ENCODE data around the gene ELAPOR1.
"Not testable (repeated sequence)": the region's sequence is repeated elsewhere in the genome, so short reads cannot be mapped to it uniquely, and the experiment has no call there.

The ELAPOR1 gene

DNA sequence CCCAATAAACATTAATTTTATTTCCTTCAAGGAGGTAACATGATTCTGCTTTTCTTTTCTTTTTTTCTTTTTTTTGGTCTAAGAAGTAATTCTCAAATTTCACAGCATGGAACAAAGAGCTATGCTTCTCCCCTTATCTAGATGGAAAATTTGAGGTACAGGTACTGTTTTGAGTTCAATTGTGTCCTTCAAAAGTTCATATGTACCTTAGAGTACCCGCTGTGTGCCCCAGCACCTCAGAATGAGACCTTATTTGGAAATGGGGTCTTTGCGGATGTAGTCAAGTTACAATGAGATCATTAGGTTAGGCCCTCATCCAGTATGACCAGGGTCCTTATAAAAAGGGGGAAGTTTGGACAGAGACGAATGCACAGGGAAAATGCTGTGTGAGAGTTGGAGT is 22.0 kb downstream of the ELAPOR1 start:
- no peak for DNase-seq (ENCODE audit: low spot score)

DNA sequence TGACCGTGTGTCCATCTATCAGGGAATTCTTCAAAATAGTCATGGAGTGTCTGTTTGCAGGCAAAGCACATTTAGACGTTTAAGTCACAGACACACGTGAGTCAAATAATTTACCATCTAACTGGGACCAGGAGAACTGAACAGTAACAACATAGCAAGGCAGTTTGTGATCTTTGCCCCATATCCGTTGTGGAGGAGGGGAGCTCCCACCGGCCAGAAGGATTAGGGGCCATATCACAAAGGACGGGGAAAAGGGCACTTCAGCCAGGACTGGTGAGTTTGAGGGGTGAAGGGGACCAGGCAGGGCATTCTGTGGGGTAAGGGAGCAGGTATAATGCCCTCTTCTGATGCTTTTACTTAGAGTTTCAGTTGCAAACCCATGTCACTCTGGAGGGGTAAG is 22.9 kb downstream of the ELAPOR1 start:
- no peak for DNase-seq (ENCODE audit: low spot score)

DNA sequence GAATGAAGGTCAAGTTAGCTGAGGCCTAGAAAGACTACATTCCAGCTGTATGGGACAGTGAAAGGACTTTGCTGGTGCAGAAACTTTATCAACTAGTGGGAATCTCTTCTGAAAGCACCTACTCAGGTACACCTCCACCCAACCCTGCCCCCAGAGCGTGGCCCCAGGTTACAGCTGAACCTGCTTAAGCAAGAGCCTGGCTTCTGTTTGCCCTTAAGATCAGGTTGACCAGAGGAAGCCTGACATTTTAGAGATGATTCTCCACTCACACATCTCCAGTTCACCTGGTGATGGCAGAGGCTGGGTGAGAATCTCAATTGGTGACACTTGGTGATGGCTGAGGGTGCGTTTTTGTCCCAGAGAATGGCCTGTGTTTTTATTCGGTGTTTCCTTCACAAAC is 24.0 kb downstream of the ELAPOR1 start:
- no peak for DNase-seq (ENCODE audit: low spot score)

DNA sequence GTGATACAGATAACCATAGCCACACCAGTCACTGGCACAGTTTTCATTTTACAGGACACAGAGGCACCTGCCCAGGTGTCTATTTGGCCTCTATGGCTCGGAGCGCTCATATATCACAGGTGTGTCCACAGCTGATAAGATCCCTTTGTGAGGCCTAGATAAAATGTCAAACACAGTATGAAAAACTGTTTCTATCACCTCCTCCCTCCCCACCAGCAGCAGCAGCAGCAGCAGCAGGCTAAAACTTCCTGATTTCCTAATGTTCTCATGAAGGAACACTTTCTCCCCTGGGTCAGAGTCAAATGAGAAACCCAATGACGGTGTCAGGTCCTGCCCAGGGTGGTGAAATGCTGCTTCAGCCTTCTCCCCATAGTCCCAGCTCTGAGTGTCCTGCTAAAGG is 24.4 kb downstream of the ELAPOR1 start:
- DNase-seq (ENCODE audit: low spot score), result no peak

DNA sequence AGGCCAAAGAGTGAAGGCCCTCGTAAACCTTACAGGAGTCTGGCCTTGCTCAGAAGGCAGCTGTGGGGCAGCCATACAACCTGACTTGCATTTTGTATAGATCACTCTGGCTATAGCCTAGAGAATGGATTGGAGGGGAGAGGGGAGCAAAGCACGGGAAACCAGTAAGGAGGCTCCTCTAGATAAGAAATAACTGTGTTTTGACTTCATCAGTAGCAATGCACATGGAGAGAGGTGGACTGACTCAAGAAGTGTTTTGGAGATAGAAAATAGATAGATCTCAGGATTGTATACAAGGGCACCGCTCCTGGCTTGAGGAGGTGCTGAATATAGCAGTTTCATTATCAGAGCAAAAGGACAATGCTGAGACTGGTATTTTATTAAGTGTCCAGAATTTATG is 26.5 kb downstream of the ELAPOR1 start:
- DNase-seq (ENCODE audit: low spot score), result no peak

DNA sequence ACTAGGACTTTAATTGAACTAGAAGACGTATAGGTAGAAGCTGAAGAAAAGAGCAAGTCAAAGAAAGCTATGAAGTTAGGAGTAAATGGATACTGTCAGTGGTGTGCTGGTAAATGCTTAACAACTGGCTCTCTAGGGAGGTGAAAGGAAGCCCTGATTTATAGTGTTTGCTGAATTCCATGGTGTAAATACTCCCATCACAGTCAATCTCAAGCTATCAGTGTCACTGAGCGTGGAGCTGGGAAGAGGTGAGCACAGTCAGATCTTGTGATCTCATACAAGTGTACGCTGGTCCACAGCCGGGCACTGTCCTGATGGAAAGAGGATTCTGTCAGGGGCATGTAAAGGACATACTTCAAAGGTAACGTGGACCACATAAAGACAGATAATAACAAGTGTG is 28.3 kb downstream of the ELAPOR1 start:
- no peak for DNase-seq (ENCODE audit: low spot score)

DNA sequence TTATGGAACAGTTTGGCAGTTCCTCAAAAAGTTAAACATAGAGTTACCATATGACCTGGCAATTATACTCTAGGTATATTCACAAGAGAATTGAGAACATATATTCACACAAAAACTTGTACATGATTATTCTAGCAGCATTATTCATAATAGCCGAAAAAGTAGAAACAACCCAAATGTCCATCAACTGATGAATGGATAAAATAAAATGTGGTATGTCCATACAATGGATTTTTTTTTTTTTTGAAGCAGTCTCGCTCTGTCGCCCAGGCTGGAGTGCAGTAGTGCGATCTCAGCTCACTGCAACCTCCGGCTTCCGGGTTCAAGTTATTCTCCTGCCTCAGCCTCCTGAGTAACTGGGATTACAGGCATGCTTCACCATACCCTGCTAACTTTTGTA is 28.8 kb downstream of the ELAPOR1 start:
- not testable (repeated sequence) for DNase-seq (ENCODE audit: low spot score)

DNA sequence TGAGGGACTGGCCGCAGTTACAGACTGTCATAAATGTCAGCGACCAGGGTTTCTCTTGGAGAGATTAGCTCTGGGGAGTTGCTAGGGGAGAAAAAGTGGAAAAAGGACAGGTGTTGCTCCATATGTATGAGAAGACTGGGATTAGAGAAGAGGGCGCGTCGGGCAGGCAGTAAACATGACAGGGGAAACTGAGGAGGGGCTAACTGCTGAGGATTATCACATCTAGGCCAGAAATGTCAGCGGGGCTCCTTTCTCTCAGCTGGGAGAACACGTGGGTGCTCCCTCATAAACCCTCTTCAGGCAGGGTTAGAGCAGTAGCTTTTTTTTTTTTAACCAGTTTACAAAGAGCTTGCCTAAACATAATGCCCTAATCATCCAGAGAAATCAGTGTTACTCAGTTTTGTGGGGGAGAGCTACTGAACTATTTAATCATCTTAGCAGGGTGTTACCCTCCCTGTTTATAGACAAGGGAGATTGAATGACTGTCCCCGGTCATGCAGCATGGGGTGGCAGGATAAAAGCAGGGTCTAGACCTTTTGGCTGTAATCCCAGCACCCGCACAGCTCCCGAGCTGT is 35.2 kb downstream of the ELAPOR1 start:
- no peak for DNase-seq (ENCODE audit: low spot score)

DNA sequence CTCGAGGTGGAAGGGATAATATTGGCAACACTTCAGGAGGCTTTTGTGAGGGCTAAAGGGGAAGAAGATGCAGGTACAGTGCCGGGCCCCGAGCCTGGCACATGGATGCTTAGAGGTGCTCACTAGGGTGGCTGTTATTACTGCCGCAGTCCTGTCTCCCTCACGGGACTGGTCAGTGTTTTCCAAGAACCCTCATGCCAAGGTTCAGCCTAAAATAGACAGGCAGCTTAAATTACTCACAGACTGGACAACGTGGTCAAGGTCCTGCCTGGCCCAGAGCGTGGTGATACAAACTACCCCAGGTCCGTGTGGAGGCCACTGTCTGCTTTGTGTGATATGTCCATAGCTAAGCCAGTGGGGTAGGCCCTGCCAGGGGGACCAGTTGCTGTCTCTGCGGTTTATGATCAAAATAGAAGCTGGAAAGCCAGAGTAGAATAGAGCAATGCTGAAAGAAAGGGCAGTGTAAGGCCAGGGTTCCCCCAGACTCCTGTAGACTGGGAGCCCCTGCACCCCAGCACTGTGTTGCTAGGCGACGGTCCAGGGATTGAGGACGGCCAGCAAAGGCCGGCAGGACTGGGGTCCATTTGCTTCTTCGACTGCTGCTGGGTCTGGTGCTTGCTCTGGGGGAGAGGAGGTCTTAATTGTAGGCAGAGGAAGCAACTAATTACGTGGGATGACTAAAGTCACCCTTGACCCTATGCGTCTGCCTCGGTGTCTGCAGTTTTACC is 36.1 kb downstream of the ELAPOR1 start:
- no peak for DNase-seq (ENCODE audit: low spot score)

DNA sequence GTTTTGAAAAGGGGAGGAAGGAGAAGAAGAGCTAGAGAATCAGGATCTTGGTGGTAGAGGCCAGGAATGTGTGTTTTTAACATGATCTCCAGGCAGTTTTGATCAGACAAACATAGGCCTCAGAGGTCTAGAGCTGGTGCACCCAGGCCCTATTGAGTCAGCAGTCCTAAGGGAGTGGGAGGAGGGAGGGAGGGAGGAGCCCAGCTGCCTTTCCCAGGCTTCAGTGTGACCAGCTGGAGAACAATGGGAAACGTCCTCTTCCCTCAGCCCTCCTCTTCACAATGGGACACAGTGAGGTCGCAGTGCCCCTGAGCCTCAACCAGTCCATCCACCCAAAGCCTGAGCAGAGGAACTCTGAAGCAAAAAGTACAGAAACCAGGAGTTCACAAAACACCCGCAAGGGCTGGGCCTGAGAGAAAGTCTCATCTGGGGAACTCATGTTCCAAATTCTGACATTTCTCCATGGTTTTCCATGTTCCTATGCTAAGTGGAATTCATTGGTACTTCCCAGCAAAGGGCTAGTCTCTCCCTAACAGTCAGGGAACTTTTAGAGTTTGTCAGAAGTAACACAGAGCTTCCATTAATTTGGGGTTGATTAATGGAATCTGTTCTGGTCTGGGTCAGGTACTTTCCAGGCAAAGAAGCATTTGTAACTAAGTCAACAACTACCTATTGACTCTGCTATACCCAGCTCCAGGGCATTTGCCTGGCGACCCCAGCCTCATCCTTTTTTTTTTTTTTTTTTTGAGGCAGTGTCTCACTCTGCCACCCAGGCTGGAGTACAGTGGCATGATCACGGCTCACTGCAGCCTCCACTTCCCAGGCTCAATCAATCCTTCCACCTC is 37.5 kb downstream of the ELAPOR1 start:
- DNase-seq (ENCODE audit: low spot score), result peak; percentile 71

DNA sequence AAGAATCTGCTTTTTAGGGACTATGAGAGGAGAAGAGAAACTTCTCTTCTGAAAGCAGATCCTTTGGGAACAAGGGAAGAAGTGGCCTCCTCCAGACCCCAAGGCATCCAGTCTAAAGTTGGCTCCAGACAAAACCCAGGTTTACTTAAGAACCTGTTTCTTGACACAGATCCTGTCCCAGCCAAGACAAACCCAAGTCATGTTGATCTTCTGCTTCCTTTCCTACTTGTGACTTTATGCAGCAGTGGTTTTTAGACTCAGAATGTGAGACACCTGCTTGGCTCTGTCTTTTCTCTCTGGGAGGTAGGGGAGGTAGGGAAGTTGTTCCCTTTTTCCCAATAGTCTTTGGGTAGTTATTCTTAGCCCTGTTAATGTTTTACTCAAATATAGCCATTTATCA is 38.3 kb downstream of the ELAPOR1 start:
- DNase-seq (ENCODE audit: low spot score), result no peak

DNA sequence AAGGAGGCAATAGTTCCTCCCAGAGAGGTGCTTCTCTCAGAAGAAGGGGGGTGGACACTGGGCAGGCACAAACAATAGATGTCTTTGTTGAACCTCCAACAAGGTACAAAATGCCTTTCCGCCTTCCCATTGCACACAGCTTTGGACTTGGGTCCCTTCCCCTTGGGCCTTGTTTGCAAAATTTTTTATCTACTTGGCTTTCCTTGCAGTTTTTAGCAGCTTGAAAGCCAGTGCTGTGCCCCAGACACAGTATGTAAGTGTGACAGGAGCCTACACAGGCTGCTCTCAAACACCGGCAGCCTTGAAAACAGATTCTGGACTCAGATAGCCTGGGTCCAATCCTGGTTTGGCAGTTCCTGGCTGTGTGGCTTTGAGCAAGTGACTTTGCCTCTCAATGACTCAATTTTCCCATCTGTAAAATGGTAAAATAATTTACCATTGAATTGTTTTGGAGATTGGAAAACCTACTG is 43.0 kb downstream of the ELAPOR1 start:
- DNase-seq (ENCODE audit: low spot score), result no peak

DNA sequence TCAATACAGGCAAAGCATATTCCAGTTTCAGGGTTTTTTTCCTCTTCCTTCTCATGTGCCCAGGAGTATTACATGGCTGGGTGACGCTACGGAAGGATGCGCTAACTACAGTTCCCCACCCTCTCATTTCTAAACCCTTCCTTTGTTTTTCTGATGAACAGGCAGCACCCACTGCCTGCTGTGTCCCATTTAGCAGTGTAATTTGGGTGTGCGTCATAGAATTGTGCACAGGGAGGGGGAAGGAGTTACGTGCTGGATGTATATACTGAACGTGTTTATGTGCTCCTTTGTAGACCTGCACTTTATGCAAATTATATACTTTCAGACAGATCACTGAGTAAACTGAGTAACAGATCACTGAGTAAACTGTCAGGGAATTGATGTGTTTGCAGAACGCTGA is 44.5 kb downstream of the ELAPOR1 start:
- DNase-seq (ENCODE audit: low spot score), result no peak

DNA sequence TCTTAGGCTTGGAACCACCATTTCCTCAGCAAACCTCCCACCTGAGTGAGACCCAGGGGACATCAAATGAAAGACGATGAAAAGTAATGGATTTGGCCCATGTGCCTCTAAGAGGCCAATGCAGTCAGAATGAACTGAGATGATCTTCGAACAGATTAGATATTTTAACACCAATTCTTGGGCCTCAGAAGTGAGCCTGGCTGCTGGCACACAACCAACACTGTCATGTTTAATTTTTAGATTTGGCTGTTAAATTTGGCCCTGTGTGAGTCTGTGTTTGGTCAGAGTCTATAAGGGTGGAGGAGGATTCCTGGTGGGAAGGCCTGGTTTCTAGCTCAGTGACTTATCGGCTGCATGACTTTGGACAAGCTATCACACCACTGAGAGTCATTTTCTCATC is 45.4 kb downstream of the ELAPOR1 start:
- DNase-seq (ENCODE audit: low spot score), result no peak

DNA sequence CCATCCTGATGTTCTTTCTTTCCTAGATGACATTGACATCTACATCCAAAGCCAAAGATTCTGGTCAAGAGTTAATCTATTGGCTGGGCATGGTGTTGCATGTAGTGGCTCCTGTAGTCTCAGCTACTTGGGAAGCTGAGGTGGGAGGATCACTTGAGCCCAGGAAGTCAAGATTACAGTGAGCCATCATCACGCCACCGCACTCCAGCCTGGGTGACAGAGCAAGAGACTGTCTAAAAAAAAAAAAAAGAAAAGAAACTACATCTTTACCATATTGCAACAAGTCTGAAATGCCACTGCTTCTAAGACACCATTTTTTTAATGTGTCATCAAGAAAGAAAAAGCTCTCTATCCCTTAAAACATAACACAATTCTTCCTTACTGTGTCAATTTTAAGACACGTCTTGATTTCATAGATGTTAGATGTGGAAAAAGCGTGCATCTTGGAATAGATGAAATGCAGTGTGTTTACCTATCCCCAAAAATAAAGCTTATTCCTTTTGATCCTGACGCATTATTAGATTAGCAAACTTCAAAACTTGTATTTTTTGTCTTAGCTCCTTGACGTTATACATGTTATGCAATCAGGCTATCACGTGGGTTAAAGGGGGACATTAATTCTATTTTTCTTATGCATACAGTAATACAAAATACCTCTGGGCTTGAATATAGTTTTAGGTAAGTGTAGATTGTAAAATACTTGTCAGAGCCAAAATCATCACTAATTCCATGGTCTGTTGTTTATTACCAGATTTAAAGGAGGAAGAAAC is 46.3 kb downstream of the ELAPOR1 start:
- DNase-seq (ENCODE audit: low spot score), result no peak

DNA sequence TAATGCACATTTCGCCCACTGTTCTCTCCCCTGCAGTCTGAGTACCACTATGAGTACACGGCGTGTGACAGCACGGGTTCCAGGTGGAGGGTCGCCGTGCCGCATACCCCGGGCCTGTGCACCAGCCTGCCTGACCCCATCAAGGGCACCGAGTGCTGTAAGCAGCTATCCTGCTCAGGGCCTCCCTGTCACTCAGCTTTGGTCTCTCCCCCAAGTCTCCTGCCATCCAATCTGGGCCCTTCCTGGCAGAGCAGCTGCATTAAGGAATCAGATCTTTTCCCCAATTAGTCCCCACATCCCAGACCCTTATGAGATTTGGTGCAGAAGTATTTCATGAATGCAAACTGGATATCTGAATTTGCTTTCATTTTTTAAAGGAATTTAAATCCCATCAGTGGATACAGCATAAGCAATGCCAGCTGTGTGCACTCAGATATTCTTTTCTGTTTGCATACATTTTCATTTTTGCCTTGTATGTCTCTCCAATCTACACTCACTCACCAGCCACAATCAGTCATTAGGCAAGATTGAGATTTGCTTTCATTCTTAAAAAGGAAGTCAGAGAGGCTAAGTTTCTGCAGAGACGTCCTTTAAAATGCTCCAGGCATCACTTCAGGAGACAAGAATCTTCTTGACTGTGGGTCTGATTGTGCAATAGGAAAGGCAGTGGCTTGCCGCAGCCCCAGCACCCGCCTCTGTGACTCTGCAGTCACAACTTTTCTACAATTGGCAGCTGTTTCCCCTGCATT is 48.1 kb downstream of the ELAPOR1 start:
- DNase-seq (ENCODE audit: low spot score), result no peak

DNA sequence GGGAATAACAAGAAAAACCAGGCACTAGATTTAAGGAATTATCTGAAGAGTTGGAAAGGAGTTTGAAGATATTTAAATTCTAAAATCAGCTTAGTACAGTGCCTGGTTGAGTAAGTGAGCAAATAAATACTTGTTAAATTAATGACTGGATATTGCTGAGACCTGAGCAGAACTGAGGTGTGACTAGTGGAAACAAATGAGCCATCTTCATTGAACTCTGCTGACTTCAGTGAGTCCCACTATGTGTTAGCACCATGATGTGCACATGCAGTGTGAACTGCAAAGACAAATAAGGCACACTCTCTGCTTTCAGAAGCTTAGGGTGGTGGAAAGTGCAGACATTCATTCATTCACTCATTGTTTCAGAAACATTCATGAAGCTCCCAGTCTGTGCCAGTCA is 48.7 kb downstream of the ELAPOR1 start:
- no peak for DNase-seq (ENCODE audit: low spot score)

DNA sequence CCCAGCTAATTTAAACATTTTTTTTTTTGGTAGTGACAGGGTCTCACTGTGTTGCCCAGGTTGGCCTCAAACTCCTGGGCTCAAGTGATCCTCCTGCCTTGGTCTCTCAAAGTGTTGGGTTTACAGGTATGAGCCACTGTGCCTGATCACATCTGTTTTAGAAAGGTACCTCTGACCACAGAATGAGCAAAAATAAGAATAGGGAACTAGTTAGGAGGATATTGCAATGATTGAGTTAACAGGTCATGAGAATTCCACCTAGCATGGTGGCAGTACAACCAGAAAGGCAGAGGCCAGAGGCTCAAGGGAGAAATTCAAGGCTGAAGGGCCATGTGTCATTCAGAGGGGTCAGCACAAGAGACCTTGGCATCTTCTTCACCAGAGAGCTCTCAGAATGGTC is 49.6 kb downstream of the ELAPOR1 start:
- no peak for DNase-seq (ENCODE audit: low spot score)

All from iPS-NIHi11 (cell line).